Left lung (tissue), 10 donors: ENCODE data around the gene COL4A2. TPM values are rescaled to one million over a fixed set of nuclear protein-coding genes. Genes with fewer than 3 reads are reported as not detected.

Source experiments
- ATAC-seq: fragments of 200-7000 bp; cut with Tn5 transposase; one replicate; pipeline ENCODE4 v1.9.1; 2020; ENCODE audit warnings: moderate library complexity
- DNase-seq, 4 donors: peaks; one replicate each; pipeline ENCODE4 v3.0.0-alpha.2; 2013 to 2020
- H3K27ac ChIP-seq, 2 donors: fragments of 200-600 bp; sonication (generic) in 1 of 2; one replicate each; pipeline versions ENCODE4 v1.5.0 to v1.8.0; 2020 to 2021
- H3K27me3 ChIP-seq, 2 donors: fragments of 200-600 bp; sonication (generic) in 1 of 2; one replicate each; pipeline versions ENCODE4 v1.5.0 to v1.8.0; 2020 to 2021
- H3K36me3 ChIP-seq, 2 donors: fragments of 200-600 bp; sonication (generic) in 1 of 2; one replicate each; pipeline versions ENCODE4 v1.5.0 to v1.8.0; 2020 to 2021
- H3K4me1 ChIP-seq, 2 donors: fragments of 200-600 bp; one replicate each; pipeline ENCODE4 v1.8.0; 2021
- H3K4me3 ChIP-seq, 2 donors: fragments of 200-600 bp; sonication (generic) in 1 of 2; one replicate each; pipeline versions ENCODE4 v1.5.0 to v1.8.0; 2020 to 2021; ENCODE audit warnings: mild to moderate bottlenecking in 1 of 2
- H3K9me3 ChIP-seq, 2 donors: fragments of 200-600 bp; sonication (generic) in 1 of 2; one replicate each; pipeline versions ENCODE4 v1.5.0 to v1.8.0; 2020 to 2021
- CTCF ChIP-seq, 2 donors: fragments of 200-600 bp; sonication (generic) in 1 of 2; IDR thresholded peaks; one replicate each; pipeline versions ENCODE4 v1.5.0 to v1.8.0; 2021; ENCODE audit warnings: antibody characterized with exemption in 2 of 2
- intact Hi-C, 2 donors: fragments of 100-400 bp; cut with DNase I; formaldehyde crosslinking; loops; one replicate each; pipeline versions ENCODE4 v1.11.2 to v1.14.2; 2022
- polyA plus RNA-seq, 6 donors: library from polyadenylated mRNA; unstranded; fragments of 120-200 nt; gene quantifications; one replicate each; pipeline ENCODE4 v1.2.1, GENCODE V29; 2013; ENCODE audit not compliant: insufficient read length in 6 of 6
- total RNA-seq, 2 donors: library from RNA; stranded (reverse); fragmentation: NEBNext Ultra II Directional; extraction: Animal tissue kit (Norgen Biotek cat#: 25700); gene quantifications; one replicate each; pipeline ENCODE4 v1.2.1, GENCODE V29; 2021
- donor health status: DM: no; HTN: yes; CAD: no.
- donor health status: DM: no; HTN: no; CAD: no.

COL4A2 gene
- total and polyA plus RNA-seq, 8 donors, result 307 to 638 (median 395) TPM

DNA sequence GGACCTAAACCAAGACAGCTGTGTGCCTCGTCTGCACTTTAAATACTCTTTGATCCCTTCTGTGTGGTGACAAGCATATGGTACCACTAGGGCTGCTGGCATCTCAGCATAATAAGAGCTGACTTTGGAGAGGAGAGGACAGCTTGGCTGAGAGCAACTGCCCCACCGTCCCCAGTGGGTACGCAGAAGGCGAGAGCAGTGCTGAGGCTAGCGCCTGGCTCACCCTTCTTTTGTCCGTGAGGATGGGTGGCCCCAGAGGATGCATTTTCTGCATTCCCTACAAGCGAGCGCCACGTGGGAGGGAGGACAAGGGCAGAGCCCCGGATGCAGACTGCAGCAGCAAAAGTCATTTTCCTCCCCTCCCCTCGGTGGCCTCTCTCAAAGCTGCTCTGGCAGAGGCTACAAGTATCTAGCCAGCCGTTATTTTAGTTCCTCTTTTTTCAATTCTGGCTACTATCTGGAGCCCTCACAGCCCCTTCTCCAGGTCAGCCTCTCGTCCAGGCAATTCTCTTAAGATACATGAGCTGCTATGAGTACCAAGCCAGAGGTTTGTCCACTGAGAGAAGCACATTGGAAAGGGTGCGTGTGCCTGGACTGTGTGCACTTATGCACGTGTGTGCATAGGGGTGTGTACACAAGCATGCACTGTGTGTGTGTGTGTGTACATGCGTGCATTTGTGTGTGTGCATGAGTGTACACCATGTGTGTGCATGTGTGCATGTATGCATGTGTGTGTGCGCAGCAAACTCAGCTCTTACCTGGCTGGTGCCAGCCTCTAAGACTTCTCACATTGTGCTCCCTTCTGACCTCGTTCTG is 203.1 kb downstream of the COL4A2 start:
- no peak for TF ChIP-seq CTCF (IDR thresholded peaks at IDR 0.05)
- no peak for ATAC-seq
- Histone ChIP-seq H3K4me1 (peaks cover 10 to 31% of the 10 kb centered on the region in 2 donors), H3K9me3 (no peaks in the 10 kb centered on the region), H3K4me3 (no peak overlapping the region), H3K27me3 (no peaks in the 10 kb centered on the region), H3K27ac (no peak overlapping the region), H3K36me3 (peaks cover 3 to 91% of the 10 kb centered on the region in 2 donors)
- no peak for DNase-seq
- intact Hi-C loops, result no loop called here

GRCh38 chr13:110511509-110512181 is 204.6 kb downstream of the COL4A2 start:
- TF ChIP-seq CTCF (IDR thresholded peaks at IDR 0.05), result no peak
- H3K36me3 ChIP-seq, result peaks cover 3 to 78% of the 10 kb centered on the region in 2 donors
- no peak overlapping the region for H3K27ac ChIP-seq
- peak in 1 of 4 donors; percentile 72 for DNase-seq
- intact Hi-C loops, result no loop called here
- H3K4me3 ChIP-seq, result no peak overlapping the region
- H3K9me3 ChIP-seq, result no peaks in the 10 kb centered on the region
- ATAC-seq, result no peak
- peaks cover 9 to 26% of the 10 kb centered on the region in 2 donors for H3K4me1 ChIP-seq
- no peaks in the 10 kb centered on the region for H3K27me3 ChIP-seq

DNA sequence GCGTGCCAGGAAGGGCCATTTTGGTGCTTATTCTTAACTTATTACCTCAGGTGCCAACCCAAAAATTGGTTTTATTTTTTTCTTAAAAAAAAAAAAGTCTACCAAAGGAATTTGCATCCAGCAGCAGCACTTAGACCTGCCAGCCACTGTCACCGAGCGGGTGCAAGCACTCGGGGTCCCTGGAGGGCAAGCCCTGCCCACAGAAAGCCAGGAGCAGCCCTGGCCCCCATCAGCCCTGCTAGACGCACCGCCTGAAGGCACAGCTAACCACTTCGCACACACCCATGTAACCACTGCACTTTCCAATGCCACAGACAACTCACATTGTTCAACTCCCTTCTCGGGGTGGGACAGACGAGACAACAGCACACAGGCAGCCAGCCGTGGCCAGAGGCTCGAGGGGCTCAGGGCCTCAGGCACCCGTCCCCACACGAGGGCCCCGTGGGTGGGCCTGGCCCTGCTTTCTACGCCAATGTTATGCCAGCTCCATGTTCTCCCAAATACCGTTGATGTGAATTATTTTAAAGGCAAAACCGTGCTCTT is 205.2 kb downstream of the COL4A2 start:
- H3K27me3 ChIP-seq, result no peaks in the 10 kb centered on the region
- intact Hi-C loops, result no loop called here
- peaks cover 3 to 74% of the 10 kb centered on the region in 2 donors for H3K36me3 ChIP-seq
- H3K4me3 ChIP-seq, result no peak overlapping the region
- no peak for TF ChIP-seq CTCF (IDR thresholded peaks at IDR 0.05)
- H3K4me1 ChIP-seq, result peaks cover 4 to 24% of the 10 kb centered on the region in 2 donors
- DNase-seq, result peak in 1 of 4 donors; percentile 70
- no peak for ATAC-seq
- no peak overlapping the region for H3K27ac ChIP-seq
- no peaks in the 10 kb centered on the region for H3K9me3 ChIP-seq

DNA sequence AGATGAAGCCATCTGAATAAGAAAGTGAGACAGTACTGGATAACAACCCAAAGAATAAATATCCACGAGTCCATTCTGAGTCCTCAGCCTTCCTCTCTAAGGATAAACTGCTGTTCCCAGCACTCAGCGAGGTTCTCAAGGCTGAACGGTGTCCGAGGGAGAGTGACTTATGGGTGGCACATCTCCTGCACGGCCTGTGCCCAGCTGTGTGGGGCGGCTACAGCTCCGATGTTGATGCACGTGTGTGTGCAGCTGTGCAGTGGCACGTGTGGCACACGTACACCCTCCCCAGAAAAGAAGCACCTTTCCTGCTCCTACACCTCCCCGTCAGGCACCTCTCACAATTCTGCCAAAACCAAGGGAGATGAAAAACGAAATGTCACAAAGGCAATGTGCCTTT is 209.4 kb downstream of the COL4A2 start:
- no peaks in the 10 kb centered on the region for H3K9me3 ChIP-seq
- no peak for DNase-seq
- ATAC-seq, result no peak
- H3K36me3 ChIP-seq, result peaks cover 3 to 42% of the 10 kb centered on the region in 2 donors
- no peak overlapping the region for H3K4me3 ChIP-seq
- TF ChIP-seq CTCF (IDR thresholded peaks at IDR 0.05), result no peak
- no peaks in the 10 kb centered on the region for H3K27me3 ChIP-seq
- H3K4me1 ChIP-seq, result peaks cover 19 to 47% of the 10 kb centered on the region in 2 donors
- intact Hi-C loops, result no loop called here
- no peak overlapping the region for H3K27ac ChIP-seq
